Sciatic nerve (tissue), 2 donors: Measurements from ENCODE around the gene LSM14A. TPM values are rescaled to one million over a fixed set of nuclear protein-coding genes. Genes with fewer than 3 reads are reported as not detected.
A peak's percentile ranks its signal among the peaks of the same experiment; 100 is the strongest.
"Not testable (repeated sequence)": the region's sequence is repeated elsewhere in the genome, so short reads cannot be mapped to it uniquely, and the experiment has no call there.

Source experiments
- ATAC-seq: fragments of 200-7000 bp; cut with Tn5 transposase; one replicate; pipeline ENCODE4 v1.9.1; 2020; ENCODE audit warnings: mild to moderate bottlenecking, moderate library complexity
- DNase-seq: peaks from one replicate; pipeline ENCODE4 v3.0.0-alpha.2; 2020; ENCODE audit warnings: low spot score
- intact Hi-C: fragments of 100-400 bp; cut with DNase I; formaldehyde crosslinking; loops from one replicate; pipeline ENCODE4 v1.14.2; 2022
- total RNA-seq: library from RNA; stranded (reverse); fragmentation: NEBNext Ultra II Directional; extraction: Animal tissue kit (Norgen Biotek cat#: 25700); gene quantifications from one replicate; pipeline ENCODE4 v1.2.1, GENCODE V29; 2021
- donor health status: DM: no; HTN: no; CAD: no.
- donor health status: DM: no; HTN: no; CAD: no.

The LSM14A gene
- total RNA-seq, 1 donor from 2014 or later, result 109 TPM

GRCh38 chr19:34184880-34185491 is 12.7 kb downstream of the LSM14A start:
- ATAC-seq, result peak; percentile 74
- DNase-seq, result no peak
- intact Hi-C loops, result loop anchor here (5.0 kb wide), 1 partner anchor 353 kb away; no protein-coding TSS in a partner anchor

- intact Hi-C loops, result no loop called here
- ATAC-seq (no peak), DNase-seq (no peak)
These were observed 13.9 kb downstream of the LSM14A start for GRCh38 chr19:34186205-34186604.

GRCh38 chr19:34187011-34187410 is 14.7 kb downstream of the LSM14A start:
- DNase-seq, result no peak
- intact Hi-C loops, result no loop called here
- ATAC-seq, result no peak

GRCh38 chr19:34188408-34188807 is 16.1 kb downstream of the LSM14A start:
- ATAC-seq (no peak), DNase-seq (no peak)
- intact Hi-C loops, result no loop called here

GRCh38 chr19:34189199-34189916 is 17.1 kb downstream of the LSM14A start:
- ATAC-seq (no peak), DNase-seq (no peak)
- intact Hi-C loops, result no loop called here

- no peak for DNase-seq
- intact Hi-C loops, result no loop called here
- no peak for ATAC-seq
These were observed 17.7 kb downstream of the LSM14A start for GRCh38 chr19:34189917-34190425.

- intact Hi-C loops, result no loop called here
- ATAC-seq, result no peak
- DNase-seq, result no peak
These were observed 19.2 kb downstream of the LSM14A start for GRCh38 chr19:34191355-34191962.

GRCh38 chr19:34193439-34193838 is 21.1 kb downstream of the LSM14A start:
- ATAC-seq (no peak), DNase-seq (no peak)
- intact Hi-C loops, result no loop called here

- intact Hi-C loops, result no loop called here
- DNase-seq, result no peak
- ATAC-seq, result no peak
These were observed 21.6 kb downstream of the LSM14A start for GRCh38 chr19:34193876-34194275.

- intact Hi-C loops, result no loop called here
- ATAC-seq, result no peak
- DNase-seq, result no peak
These were observed 28.8 kb downstream of the LSM14A start for GRCh38 chr19:34201133-34201532.

GRCh38 chr19:34205324-34205723 is 33.0 kb downstream of the LSM14A start:
- intact Hi-C loops, DNase-seq, ATAC-seq: not testable (repeated sequence)

GRCh38 chr19:34208291-34208884 is 36.1 kb downstream of the LSM14A start:
- intact Hi-C loops, result no loop called here
- no peak for ATAC-seq
- DNase-seq, result no peak

- intact Hi-C loops, result no loop called here
- DNase-seq (no peak), ATAC-seq (no peak)
These were observed 37.4 kb downstream of the LSM14A start for GRCh38 chr19:34209726-34210125.

GRCh38 chr19:34213283-34213682 is 41.0 kb downstream of the LSM14A start:
- ATAC-seq (no peak), DNase-seq (no peak)
- intact Hi-C loops, result no loop called here

GRCh38 chr19:34214040-34214439 is 41.7 kb downstream of the LSM14A start:
- DNase-seq (no peak), ATAC-seq (no peak)
- intact Hi-C loops, result no loop called here

GRCh38 chr19:34215006-34215665 is 42.8 kb downstream of the LSM14A start:
- no peak for DNase-seq
- intact Hi-C loops, result no loop called here
- ATAC-seq, result no peak

GRCh38 chr19:34215666-34216038 is 43.3 kb downstream of the LSM14A start:
- ATAC-seq (no peak), DNase-seq (no peak)
- intact Hi-C loops, result no loop called here

- DNase-seq, intact Hi-C loops, ATAC-seq: not testable (repeated sequence)
These were observed 44.5 kb downstream of the LSM14A start for GRCh38 chr19:34216745-34217219.
